Keratinocyte (primary cell): ENCODE measurements around the gene DDX51. TPM values are rescaled to one million over a fixed set of nuclear protein-coding genes. Genes with fewer than 3 reads are reported as not detected.
"Not testable (repeated sequence)": the region's sequence is repeated elsewhere in the genome, so short reads cannot be mapped to it uniquely, and the experiment has no call there.

Experiments
- DNase-seq: peaks from one replicate; pipeline ENCODE4 v3.0.0-alpha.2; 2011; ENCODE audit warnings: low read depth, missing footprints, low spot score
- FAIRE-seq: peaks from 2 replicates; lab custom pipeline; 2011; peaks lifted over from hg19 to GRCh38; lab: Jason Lieb, UNC
- H2AFZ ChIP-seq: 2 replicates; pipeline ENCODE4 v1.6.0; 2012; ENCODE audit warnings: low read length, control low read depth, inconsistent platforms; ENCODE audit not compliant: control insufficient read depth
- H3K27ac ChIP-seq: 2 replicates; pipeline ENCODE4 v1.5.1; 2011; ENCODE audit warnings: low read length; ENCODE audit not compliant: control insufficient read depth, insufficient read depth
- H3K27me3 ChIP-seq: 3 replicates; pipeline ENCODE4 v1.6.0; 2011; ENCODE audit warnings: low read length; ENCODE audit not compliant: control insufficient read depth, insufficient read depth; ENCODE audit errors: extremely low read depth
- H3K36me3 ChIP-seq, 2 experiments: 2 replicates in 1 of 2; 3 replicates in 1 of 2; pipeline ENCODE4 v1.5.1; 2011; ENCODE audit warnings: low read length in 2 of 2, mild to moderate bottlenecking in 1 of 2; ENCODE audit not compliant: control insufficient read depth in 2 of 2, insufficient read depth in 2 of 2; ENCODE audit errors: extremely low read depth in 1 of 2
- H3K4me1 ChIP-seq: 3 replicates; pipeline ENCODE4 v1.5.1; 2011; ENCODE audit warnings: low read length; ENCODE audit not compliant: control insufficient read depth, insufficient read depth; ENCODE audit errors: extremely low read depth
- H3K4me2 ChIP-seq: 3 replicates; pipeline ENCODE4 v1.6.0; 2011; ENCODE audit warnings: low read depth, low read length; ENCODE audit not compliant: control insufficient read depth, insufficient read depth; ENCODE audit errors: extremely low read depth
- H3K4me3 ChIP-seq, 3 experiments: fragments of 200-600 bp in 1 of 3; sonication (generic) in 1 of 3; 2 replicates in 2 of 3; 3 replicates in 1 of 3; pipeline ENCODE4 v1.5.1; 2011 to 2016; ENCODE audit warnings: low read length in 3 of 3, mild to moderate bottlenecking in 3 of 3, control low read depth in 2 of 3, inconsistent platforms in 1 of 3, low read depth in 1 of 3, mixed read lengths in 1 of 3, mixed run types in 1 of 3, moderate library complexity in 1 of 3; ENCODE audit not compliant: control insufficient read depth in 2 of 3, insufficient read depth in 2 of 3; ENCODE audit errors: extremely low read depth in 1 of 3
- H3K79me2 ChIP-seq: 2 replicates; pipeline ENCODE4 v1.6.0; 2012; ENCODE audit warnings: low read length; ENCODE audit not compliant: control insufficient read depth, insufficient read depth
- H3K9ac ChIP-seq: 3 replicates; pipeline ENCODE4 v1.6.0; 2011; ENCODE audit warnings: low read length; ENCODE audit not compliant: control insufficient read depth, insufficient read depth; ENCODE audit errors: extremely low read depth
- H3K9me1 ChIP-seq: 3 replicates; pipeline ENCODE4 v1.6.0; 2011; ENCODE audit warnings: low read length; ENCODE audit not compliant: control insufficient read depth, insufficient read depth; ENCODE audit errors: extremely low read depth
- H3K9me3 ChIP-seq: 2 replicates; pipeline ENCODE4 v1.5.1; 2012; ENCODE audit warnings: low read depth, low read length; ENCODE audit not compliant: control insufficient read depth
- H4K20me1 ChIP-seq: 3 replicates; pipeline ENCODE4 v1.6.0; 2011; ENCODE audit warnings: low read length; ENCODE audit not compliant: control insufficient read depth, insufficient read depth; ENCODE audit errors: extremely low read depth
- EZH2 ChIP-seq: IDR thresholded peaks from one replicate; pipeline ENCODE4 v1.6.1; 2012; ENCODE audit warnings: inconsistent platforms, mild to moderate bottlenecking, low read length, moderate library complexity
- dilution Hi-C: fragments of 300-500 bp; cut with MboI; formaldehyde crosslinking; loops from one replicate; pipeline ENCODE4 v1.7.0; 2020; ENCODE audit warnings: low sequenced_read_pairs; ENCODE audit not compliant: extremely low pct_ligation_motif_present
- polyA plus RNA-seq, 5 experiments: library from polyadenylated mRNA; depleted of rRNA in 3 of 5; stranded (reverse) in 3 of 5; stranded (forward) in 1 of 5; unstranded in 1 of 5; fragments of >200 nt; gene quantifications; 1 replicate in 1 of 5; 2 replicates in 3 of 5; 3 replicates in 1 of 5; pipeline versions ENCODE4 v1.2.1 to v1.2.3, GENCODE V29; 2011 to 2012; ENCODE audit warnings: missing spikeins in 2 of 5, low read depth in 1 of 5, low replicate concordance in 1 of 5
- TF ChIP-seq, protein P1 (sequence below), 3 experiments: IDR thresholded peaks in 1 of 3; conservative IDR thresholded peaks in 1 of 3; optimal IDR thresholded peaks in 1 of 3; 2 replicates in 2 of 3; 3 replicates in 1 of 3; pipeline versions ENCODE3 to v1.5.1; 2011; ENCODE audit warnings: low read length in 3 of 3, mild to moderate bottlenecking in 3 of 3, moderate library complexity in 2 of 3, control low read depth in 1 of 3, inconsistent platforms in 1 of 3; ENCODE audit not compliant: insufficient read depth in 2 of 3; ENCODE audit errors: extremely low read depth in 1 of 3

The DDX51 gene
- polyA plus RNA-seq, 1 donor (not counting 4 experiments of a cell fraction or from before 2014, with no cell fraction given) = 7.4 TPM

- H3K9ac ChIP-seq = no peak overlapping the region
- no peak overlapping the region for H2AFZ ChIP-seq
- FAIRE-seq (no peak), DNase-seq (no peak)
- H3K79me2 ChIP-seq = peaks cover 20% of the 10 kb centered on the region
- no peaks in the 10 kb centered on the region for H3K27me3 ChIP-seq
- no peak for TF ChIP-seq EZH2
- TF ChIP-seq, protein P1, sequence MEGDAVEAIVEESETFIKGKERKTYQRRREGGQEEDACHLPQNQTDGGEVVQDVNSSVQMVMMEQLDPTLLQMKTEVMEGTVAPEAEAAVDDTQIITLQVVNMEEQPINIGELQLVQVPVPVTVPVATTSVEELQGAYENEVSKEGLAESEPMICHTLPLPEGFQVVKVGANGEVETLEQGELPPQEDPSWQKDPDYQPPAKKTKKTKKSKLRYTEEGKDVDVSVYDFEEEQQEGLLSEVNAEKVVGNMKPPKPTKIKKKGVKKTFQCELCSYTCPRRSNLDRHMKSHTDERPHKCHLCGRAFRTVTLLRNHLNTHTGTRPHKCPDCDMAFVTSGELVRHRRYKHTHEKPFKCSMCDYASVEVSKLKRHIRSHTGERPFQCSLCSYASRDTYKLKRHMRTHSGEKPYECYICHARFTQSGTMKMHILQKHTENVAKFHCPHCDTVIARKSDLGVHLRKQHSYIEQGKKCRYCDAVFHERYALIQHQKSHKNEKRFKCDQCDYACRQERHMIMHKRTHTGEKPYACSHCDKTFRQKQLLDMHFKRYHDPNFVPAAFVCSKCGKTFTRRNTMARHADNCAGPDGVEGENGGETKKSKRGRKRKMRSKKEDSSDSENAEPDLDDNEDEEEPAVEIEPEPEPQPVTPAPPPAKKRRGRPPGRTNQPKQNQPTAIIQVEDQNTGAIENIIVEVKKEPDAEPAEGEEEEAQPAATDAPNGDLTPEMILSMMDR (optimal IDR thresholded peaks at IDR 0.05 in 1 of 3, IDR thresholded peaks at IDR 0.05 in 1 of 3, conservative IDR thresholded peaks at IDR 0.05 in 1 of 3; ENCODE audit: extremely low read depth in 1 of 3, insufficient read depth in 2 of 3, low read length in 3 of 3) = no peak
- no peaks in the 10 kb centered on the region for H3K9me1 ChIP-seq
- no peak overlapping the region for H3K27ac ChIP-seq
- H3K36me3 ChIP-seq = peaks cover 17 to 19% of the 10 kb centered on the region in 2 experiments
- H3K4me1 ChIP-seq = peaks cover 7% of the 10 kb centered on the region
- no peak overlapping the region for H3K4me2 ChIP-seq
- no peaks in the 10 kb centered on the region for H4K20me1 ChIP-seq
- H3K9me3 ChIP-seq = no peaks in the 10 kb centered on the region
- dilution Hi-C loops = no loop called here
- H3K4me3 ChIP-seq = no peak overlapping the region
These were observed 4.9 kb downstream of the DDX51 start for GRCh38 chr12:132138941-132139871.

DNA sequence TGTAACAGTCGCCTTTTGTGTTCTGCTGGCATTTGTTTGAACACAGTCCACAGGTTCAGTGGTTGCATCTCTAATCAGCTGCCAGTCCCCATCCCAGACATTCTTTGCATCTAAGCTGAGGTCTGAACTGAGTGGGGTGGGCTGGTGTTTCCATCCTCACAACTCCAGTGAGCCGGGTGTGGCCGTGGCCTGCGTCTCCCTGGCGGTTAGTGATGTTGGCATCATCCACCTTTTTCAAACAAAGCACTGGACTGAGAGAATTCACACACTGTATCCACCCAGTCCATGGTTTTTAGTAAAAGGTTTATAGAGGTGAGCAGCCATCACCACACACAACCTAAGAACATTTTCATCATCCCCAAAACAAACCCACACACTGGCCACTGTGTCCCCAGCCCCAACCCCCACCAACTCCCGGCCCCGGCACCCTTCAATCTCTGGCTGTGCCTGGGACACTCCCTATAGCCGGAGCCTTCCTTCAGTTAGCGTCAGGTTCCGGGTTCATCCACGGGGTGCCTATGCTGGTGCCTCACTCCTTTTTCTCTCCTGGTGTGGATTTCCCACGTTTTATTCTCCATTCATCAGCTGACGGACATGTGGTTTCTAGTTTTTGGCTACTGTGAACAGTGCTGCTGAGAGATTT, 6.5 kb downstream of the DDX51 start:
- peaks cover 17 to 19% of the 10 kb centered on the region in 2 experiments for H3K36me3 ChIP-seq
- no peaks in the 10 kb centered on the region for H3K9me1 ChIP-seq
- peaks cover under 1% of the 10 kb centered on the region for H3K4me1 ChIP-seq
- no peak overlapping the region for H3K4me2 ChIP-seq
- dilution Hi-C loops = no loop called here
- TF ChIP-seq, protein P1 (optimal IDR thresholded peaks at IDR 0.05 in 1 of 3, IDR thresholded peaks at IDR 0.05 in 1 of 3, conservative IDR thresholded peaks at IDR 0.05 in 1 of 3; ENCODE audit: extremely low read depth in 1 of 3, insufficient read depth in 2 of 3, low read length in 3 of 3) = no peak
- TF ChIP-seq EZH2 = no peak
- no peaks in the 10 kb centered on the region for H3K27me3 ChIP-seq
- no peak overlapping the region for H3K4me3 ChIP-seq
- H3K27ac ChIP-seq = no peak overlapping the region
- FAIRE-seq = no peak
- H4K20me1 ChIP-seq = no peaks in the 10 kb centered on the region
- H3K79me2 ChIP-seq = peaks cover 8% of the 10 kb centered on the region
- no peak for DNase-seq
- no peak overlapping the region for H2AFZ ChIP-seq
- no peaks in the 10 kb centered on the region for H3K9me3 ChIP-seq
- H3K9ac ChIP-seq = no peak overlapping the region

DNA sequence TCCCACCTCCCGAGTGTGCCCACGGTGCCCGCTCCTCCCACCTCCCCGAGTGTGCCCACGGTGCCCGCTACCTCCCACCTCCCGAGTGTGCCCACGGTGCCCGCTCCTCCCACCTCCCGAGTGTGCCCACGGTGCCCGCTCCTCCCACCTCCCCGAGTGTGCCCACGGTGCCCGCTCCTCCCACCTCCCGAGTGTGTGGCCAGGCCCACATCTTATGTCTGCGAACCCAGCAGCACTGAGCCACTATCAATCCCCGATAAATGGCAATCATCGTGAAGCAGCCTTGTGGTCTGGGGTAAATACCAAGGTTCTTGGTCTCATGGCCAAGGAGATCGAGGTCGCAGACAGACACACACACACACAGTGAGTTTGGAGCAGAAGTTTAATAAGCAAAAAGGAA, 7.9 kb downstream of the DDX51 start:
- H3K79me2 ChIP-seq, FAIRE-seq, H3K9me3 ChIP-seq, H3K4me3 ChIP-seq, H3K4me1 ChIP-seq, H2AFZ ChIP-seq, H3K27ac ChIP-seq, dilution Hi-C loops, H3K4me2 ChIP-seq, H3K27me3 ChIP-seq, H4K20me1 ChIP-seq, H3K9ac ChIP-seq, H3K9me1 ChIP-seq, DNase-seq: not testable (repeated sequence)
- peaks cover 6 to 16% of the 10 kb centered on the region in 2 experiments for H3K36me3 ChIP-seq
